ENCODE measurements around the gene DPM1. TPM values are rescaled to one million over a fixed set of nuclear protein-coding genes. Genes with fewer than 3 reads are reported as not detected.
A peak's percentile ranks its signal among the peaks of the same experiment; 100 is the strongest.

The DPM1 gene
- total RNA-seq, 1 donor from 2014 or later, result 41.2 TPM

DNA sequence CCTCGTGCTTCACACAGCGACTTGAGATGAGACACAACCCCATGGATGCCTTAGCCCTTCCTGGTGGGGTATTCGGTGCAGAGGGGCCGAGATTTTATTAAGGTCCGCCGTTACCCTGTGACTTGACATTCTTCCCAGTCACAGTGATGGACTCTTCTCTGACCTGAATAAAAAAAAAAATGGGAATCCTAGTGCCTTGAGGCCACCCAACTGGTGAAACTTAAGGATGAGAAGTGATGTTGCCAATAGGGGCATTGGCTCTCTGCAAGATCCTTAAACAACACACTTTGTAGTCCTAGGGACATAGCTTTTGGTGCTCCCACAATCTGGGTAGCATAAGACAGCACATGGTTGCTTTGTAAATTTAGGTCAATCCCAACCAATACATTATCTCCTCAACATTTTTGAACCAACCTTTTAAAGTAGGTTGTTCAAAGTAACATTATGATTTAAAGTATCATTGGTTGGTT lies 26.3 kb downstream of the DPM1 start:
- FAIRE-seq, result no peak
- DNase-seq (ENCODE audit: low spot score in 2 of 2), result no peak

DNA sequence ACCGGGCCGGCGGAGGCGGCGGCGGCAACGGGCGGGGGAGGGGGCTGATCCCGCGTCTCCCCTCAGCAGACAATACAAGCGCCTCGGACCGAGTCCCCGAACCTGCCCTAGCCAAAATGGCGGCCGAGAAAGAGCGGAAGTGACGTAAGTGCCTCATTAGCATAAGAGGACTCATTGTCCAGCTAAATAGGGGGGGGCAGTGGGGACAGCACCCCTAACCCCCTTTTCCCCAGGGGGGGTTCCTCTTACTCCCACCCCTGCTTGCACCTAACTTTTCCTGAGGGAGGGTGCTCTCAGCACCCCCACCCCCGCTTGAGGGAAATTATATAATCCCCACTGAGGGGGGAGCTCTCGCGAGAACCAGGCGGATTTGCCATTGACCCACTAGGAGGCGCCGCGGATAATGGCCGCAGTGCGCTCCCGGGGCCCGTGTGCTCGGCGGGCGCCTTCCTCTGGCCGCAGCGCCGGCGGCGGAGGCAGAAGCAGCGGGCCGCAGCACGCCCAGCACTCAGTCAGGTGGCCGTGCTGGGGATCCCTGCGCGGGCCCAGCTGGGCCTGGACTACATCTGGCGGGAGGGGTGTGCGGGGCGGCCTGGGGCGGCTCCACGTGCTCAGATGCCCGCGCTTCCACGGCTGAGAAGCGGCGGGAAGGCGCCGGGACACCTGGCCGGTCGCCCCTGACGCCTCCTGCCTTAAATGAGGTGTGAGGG lies 26.9 kb downstream of the DPM1 start, which contains the start of gene ADNP:
TSS of gene ADNP (minus strand) at position 132 of the 710 bp plus-strand sequence. CDS start 27,441 bp downstream, outside the sequence.
- DNase-seq (ENCODE audit: low spot score in 2 of 2) (peak; percentile 74 to 88), FAIRE-seq (no peak)

DNA sequence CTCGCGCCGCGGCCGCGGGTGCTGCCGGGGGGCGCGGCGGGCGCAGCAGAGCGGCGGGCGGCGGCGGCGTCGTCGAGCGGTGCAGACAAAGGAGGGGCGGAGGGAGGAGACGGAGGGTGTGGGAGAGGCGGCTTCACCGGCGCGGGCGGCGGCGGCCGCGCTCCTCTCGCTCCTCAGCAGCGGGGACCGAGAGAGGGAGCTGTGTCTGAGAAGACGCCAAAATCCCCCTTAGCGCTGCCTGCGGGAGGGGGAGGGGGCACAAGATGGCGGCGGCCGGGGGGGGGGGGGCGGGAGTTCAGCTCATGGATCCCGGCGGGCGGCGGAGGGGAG lies 27.4 kb downstream of the DPM1 start:
- FAIRE-seq (no peak), DNase-seq (ENCODE audit: low spot score in 2 of 2) (peak in 1 of 2 donors; percentile 76)

DNA sequence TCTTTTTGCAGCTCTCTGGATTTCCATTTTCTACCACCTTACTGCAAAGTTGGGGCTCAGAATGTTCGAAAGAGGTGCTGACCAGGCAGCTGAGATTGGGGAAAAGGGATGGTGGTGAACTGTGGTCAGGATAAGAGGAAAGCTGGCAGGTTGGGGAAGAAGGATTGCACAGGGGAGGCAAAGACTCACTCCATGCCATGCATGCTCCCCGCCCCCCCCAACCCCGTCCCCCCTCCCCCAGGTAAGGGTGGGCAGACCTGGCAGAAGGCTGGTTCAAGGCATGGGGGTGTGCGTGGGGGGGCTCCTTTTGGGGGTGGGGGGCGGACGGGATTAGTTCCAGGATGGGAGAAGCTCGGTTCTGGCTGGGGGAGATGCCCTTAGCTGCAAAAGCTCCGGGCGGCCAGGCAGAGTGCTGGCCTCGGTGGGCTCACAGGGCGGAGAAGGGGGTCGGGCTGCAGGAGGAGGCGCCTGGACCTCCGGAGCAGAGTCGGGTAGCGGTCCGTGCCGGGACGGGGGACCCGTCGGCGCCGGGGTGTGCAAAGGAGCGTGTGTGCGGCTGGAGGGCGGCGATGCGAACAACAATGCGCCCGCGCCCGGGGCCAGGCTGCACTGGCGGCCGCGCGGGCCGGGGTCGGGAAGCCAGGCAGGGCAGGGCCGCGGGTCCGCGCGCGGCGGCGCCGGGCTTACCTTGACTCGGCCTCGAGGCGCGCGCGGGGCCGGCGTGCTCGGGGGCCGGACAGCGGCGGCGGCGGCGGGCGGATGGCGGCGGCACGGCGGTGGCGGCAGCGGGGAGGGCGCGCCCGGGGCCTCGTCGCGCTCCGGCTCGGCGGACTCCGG lies 28.0 kb downstream of the DPM1 start:
- FAIRE-seq (no peak), DNase-seq (ENCODE audit: low spot score in 2 of 2) (no peak)

DNA sequence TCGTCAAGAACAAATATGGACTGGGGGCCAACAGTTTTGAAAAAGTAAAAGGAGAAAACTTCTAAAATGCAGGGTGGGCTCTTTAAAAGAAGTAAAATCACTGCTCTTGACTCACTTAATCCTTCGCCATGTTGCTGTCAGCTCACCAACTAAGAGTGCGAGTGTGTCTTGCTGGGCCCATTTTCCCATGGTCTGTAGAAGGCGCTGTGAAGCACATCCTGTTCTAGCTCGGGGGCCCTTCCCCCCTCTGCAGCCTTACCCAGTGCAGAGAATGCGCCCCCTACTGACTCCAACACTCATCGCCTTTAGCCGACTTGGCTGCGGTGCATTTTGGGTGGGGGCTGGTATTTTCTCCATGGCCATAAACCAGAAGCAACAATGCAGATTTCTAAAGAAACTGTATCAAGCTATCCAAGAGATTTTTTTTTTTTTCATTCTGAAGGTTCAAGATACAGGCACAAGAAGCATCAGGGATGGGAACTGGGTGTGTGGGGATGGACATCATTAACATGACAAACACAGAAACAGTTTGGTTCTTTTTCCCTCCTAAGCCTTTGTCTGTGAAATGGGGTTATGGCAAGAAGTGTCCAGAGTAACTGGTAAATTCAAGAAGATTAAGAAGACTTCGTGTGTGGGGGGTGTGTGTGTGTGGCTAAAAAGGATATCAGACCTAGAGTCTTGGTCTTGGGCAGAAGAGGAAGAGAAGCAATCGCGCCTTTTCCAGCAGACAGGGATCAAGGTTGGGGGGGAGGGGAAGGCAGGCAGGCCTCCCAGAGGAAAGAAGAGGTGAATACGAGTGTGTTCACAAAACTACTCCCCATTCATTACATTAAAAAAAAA lies 28.8 kb downstream of the DPM1 start:
- FAIRE-seq (no peak), DNase-seq (ENCODE audit: low spot score in 2 of 2) (peak; percentile 58 to 61)

DNA sequence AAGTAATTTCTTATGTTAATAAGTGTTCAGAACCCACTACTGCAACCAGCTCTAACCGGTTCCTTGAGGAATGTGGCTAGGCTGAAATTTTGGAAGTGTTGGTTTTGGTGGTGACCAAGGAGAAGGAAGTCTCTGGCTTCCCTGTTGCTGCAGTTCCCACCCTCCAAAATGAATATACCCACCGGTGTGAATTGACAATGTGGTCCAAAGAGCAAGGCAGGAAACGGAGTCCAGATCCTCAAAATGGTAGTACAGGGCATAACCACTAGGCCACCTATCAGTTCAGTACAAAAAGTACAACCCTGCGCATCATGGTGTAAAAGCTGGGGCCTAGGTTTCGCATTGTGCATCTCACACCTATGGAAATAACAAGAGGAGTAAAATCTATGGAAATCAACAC lies 29.9 kb downstream of the DPM1 start:
- FAIRE-seq (no peak), DNase-seq (ENCODE audit: low spot score in 2 of 2) (no peak)

DNA sequence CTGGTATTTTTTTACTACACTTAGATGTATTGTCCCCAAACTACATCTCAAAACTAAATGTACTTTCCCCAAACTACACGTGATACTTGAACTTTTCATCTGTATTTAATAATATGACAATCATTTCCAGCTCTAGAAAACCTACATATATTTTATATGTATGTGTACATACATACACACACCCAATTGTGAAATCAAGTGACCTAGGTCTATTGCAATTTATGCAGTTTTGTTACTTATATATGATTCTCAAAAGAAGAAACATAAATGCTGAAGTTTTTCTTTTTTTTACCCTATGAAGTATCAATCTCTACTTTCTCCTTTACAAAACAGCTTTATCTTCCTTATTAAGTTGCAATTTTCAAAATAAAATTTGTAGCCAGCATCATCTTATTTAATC lies 31.8 kb downstream of the DPM1 start:
- no peak for DNase-seq (ENCODE audit: low spot score in 2 of 2)
- no peak for FAIRE-seq

DNA sequence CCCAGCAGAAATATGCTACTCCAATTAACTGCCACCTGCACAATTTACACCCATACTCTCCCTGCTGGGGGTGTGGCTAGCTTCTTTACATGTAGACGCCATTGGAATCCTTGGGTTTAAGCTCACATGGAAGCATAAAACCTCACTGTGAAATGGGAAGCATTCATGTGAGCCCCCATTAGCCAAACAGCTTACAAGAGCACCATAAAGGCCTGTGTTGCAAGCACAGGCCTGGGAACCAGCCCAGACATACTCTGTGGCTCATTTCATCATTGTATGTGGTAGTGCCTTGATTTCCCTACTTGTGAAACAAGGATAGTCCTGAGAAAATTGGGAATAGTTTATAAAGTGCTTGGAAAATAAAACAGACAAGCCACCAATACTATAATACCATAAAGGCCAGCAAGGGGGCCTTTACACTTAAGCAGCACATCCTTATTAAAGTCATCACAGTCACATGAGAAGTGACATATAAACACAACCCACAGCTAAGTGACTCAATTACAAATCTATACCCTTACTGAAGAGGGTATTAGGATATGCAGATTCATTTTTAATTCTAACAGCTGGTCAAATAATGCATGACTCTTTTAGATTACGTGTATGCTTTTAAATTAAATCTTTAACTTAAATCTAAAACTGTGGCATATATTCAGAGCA lies 33.9 kb downstream of the DPM1 start:
- DNase-seq (ENCODE audit: low spot score in 2 of 2), result no peak
- no peak for FAIRE-seq

DNA sequence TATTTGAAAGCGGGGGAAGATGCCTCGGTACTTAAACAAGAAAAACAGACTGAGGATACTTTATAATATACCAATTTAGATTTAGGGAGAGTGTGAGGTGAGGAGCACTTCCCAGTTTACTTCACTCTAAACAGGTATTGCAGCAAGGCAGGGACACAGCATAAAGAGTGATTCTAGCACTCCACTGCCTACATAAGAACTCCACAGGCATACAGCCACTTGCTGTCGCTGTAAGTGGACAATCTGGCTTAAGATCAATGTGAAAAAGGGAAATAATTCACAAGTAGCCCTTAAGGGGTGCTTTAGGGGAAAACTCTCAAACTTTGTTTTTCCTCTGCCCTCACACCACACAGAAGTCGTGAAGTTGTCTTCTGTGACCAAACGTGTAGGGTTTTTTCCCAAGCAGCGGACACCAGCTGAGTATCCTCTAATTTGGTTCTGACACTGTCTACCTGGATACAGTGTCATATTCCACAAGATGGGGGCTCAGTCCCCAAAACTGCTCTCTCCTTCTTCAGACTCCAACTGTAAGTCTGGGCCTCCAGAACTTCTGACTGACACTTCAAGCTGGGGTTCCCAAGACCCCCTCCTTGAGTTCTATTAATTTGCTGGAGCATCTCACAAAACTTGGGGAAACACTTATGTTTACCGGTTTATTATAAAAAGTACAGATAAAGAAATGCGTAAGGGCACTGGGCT lies 36.4 kb downstream of the DPM1 start:
- no peak for FAIRE-seq
- DNase-seq (ENCODE audit: low spot score in 2 of 2), result no peak

DNA sequence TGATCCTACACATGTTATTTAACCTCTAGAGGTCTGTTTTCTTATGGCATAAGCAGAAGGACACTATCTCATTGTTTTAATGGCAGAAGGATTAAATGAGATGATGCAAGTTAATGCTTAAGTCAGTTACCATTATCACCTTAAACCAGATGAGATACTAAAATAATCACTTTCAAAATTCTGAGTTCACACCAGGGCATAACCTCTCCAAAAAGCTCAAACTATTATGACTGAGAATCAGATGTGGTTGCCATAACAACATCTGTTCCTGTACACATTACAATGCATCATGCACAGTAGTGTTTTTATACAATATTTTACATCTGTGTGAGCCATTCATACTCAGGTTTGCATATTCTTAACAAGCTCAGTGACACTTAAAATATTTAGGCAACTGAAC lies 37.3 kb downstream of the DPM1 start:
- no peak for FAIRE-seq

DNA sequence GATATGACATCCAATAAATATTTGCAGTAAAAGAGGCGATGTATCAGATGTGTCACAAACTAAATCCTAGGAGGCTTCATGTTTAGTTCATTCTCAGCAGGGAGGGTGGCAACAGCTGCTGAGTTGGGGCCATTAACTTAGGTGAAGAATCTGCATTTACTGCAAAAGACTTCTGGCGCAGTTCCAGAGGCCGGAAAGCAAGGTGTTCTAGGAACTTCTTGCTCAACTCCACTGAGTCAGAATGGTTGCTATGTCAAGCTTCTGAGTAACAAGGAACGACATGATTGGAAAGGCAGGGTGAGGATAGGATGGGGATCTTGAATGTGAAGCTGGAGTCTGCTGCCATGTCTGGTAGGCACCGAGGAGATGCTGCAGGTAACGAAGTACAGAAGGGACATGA lies 38.8 kb downstream of the DPM1 start:
- DNase-seq (ENCODE audit: low spot score in 2 of 2) (no peak), FAIRE-seq (no peak)

More for the DNA sequence above, 37.3 kb downstream of the DPM1 start:
- DNase-seq (ENCODE audit: low spot score in 2 of 2), result no peak

DNA sequence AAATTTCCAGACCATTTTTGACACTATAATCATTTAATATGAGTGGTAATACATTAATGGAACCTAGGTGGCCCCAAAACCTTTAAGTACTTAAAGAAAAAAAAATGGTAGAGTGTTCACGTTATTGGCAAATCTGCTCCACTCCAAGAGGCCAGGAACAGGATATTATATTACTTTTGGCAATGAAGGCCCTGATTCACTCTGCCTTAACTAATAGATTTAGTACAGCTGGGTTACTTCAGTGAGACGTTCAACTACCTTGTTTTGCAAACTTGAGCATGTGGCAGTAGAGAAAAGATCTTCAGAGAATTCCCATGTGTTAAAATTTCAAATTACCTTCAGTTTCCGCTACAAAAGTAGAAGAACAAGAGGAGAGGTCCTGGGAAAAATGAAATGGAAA lies 39.9 kb downstream of the DPM1 start:
- FAIRE-seq, result no peak
- DNase-seq (ENCODE audit: low spot score in 2 of 2), result no peak

DNA sequence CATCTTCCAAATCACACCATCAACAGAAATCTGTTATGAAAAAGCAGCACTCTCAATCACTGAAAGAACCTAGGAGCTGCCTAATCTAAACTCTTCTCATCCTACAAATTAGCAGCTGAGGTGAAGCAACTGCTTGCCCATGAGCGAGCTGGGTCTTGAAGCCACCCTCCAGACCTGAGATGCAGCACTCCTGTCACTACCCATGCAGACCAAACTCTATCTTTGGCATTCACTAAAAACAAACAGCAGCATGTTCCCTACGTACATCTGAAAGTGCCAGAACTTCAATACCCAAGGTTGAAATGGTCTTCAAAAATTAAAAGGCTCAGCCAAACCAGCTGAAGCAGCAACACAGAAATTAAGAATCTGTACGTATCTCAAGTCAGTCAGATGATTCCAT lies 41.4 kb downstream of the DPM1 start:
- no peak for FAIRE-seq

DNA sequence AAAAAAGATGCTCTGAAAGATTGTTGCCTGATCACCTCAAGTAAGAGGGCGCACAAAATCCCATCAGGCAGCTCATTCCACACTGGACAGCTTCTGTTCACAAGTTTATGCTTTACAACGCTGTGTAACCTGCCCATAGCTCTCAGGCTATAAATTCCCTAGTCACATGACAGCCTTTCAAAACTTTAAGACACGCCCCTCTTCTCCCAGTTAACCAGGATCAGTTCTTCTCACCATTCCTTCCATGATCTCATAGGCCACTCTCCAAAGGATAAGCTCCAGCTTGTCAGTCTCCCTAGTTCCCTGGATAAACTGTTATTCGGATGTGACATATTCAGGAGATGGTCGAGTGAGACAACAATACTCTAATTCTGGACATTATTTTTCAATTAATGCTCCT lies 42.1 kb downstream of the DPM1 start:
- no peak for DNase-seq (ENCODE audit: low spot score in 2 of 2)
- no peak for FAIRE-seq

More for the DNA sequence above, 41.4 kb downstream of the DPM1 start:
- DNase-seq (ENCODE audit: low spot score in 2 of 2), result no peak

DNA sequence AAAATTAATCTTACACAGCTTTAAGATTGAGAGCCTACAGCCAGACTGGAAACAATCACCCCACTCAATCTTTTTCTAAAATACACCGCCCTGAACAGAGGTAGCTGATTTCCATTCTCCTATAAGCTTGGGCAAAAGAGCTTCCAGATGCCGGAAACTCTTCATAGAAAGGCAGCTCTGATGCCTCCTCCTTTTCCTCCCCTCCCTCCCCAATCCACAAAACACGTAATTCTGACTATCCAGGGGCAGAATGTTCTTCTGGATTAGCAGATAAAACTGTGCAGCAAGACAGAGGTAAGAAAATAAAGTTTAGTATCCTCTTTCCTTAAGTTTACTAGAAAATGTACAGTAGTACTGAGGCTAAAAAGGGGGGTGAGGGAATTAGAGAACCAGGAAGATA lies 42.9 kb downstream of the DPM1 start:
- DNase-seq (ENCODE audit: low spot score in 2 of 2), result no peak
- no peak for FAIRE-seq

DNA sequence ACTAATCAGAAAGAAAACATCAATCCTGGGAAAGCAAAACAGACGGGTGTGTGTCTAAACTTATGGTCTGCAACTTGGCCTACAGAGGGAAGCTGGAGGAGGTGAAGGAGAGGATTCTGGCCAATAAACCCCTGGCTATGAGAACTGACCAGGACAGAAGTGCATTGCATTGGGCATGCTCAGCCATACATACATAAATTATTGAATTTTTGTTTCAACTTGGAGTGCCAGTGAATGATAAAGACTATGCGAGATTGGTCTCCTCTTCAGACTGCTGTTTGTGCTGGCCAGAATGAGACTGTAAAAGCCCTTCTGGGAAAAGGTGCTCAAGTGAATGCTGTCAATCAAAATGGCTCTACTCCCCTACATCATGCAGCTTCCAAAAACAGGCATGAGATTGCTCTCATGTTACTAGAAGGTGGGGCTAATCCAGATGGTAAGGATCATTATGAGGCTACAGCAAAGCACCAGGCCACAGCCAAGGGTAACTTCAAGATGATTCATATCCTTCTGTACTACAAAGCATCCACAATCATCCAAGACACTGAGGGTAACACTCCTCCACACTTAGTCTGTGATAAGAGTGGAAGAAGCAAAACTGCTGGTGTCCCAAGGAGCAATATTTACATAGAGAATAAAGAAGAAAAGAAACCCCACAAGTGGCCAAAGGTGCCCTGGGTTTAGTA lies 44.5 kb downstream of the DPM1 start:
- no peak for FAIRE-seq
- DNase-seq (ENCODE audit: low spot score in 2 of 2), result no peak

DNA sequence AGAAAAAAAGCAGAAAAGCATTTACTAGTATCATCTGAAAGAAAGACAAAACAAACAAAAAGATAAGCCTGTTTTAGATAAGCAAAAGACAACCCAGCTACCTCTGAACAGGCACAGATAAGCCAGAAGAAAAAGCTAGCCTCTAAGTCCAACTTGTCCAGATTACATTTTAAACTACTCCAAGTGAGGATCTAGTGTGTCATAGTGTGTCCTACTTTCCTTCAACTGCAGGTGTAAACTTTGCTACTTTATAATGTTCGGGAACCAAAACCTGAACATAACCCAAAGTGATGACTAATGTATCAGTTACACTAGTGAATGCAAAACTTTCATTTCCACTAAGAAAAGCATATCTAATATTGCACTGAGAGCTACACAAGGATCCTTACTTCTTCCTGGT lies 46.6 kb downstream of the DPM1 start:
- DNase-seq (ENCODE audit: low spot score in 2 of 2) (no peak), FAIRE-seq (no peak)

DNA sequence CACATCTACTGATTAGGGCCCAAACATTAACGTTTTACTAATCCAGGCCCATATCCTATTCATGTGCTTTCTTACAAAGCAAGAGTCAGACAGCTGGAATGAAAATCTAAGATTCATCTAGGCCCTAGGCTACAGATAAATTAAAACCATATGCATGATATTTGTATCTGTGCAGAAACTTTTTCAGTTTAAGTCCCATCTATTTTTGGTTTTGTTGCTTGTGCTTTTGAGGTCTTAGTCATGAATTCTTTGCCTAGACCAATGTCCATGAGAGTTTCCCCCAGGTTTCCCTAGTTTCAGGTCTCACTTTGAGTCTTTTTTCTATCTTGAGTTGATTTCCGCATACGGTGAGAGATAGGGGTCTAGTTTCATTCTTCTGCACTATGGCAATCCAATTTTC lies 47.3 kb downstream of the DPM1 start:
- FAIRE-seq, result no peak
- no peak for DNase-seq (ENCODE audit: low spot score in 2 of 2)

DNA sequence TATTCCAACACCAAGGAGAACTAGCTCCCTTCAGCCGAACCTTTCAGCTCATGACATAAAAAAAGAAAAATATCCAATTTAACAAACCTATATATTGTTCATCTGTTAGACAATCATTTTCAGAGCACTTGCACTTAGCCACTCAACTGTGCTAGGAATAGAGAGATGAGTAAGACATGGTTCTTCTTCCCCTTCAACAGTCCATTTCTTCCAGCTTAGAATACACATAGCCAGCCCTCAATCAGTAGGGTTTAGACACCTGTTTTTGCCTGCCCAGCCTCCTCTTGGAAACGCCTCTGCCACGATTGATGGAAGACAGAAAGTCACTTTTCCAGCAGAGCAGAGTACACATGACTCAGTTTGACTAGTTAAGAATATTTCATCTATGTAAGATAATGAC lies 48.9 kb downstream of the DPM1 start:
- no peak for DNase-seq (ENCODE audit: low spot score in 2 of 2)
- no peak for FAIRE-seq
